Fibroblast of pulmonary artery (primary cell): ENCODE data around the gene ARFRP1.

Experiments used
- DNase-seq: peaks from one replicate; pipeline ENCODE4 v3.0.0-alpha.2; 2010; ENCODE audit warnings: low read depth
- H3K4me3 ChIP-seq: replicated peaks from 2 replicates; pipeline ENCODE4 v1.5.1; 2011; ENCODE audit warnings: low read depth, mild to moderate bottlenecking, control low read depth, low read length, moderate library complexity
- CTCF ChIP-seq: IDR thresholded peaks from 2 replicates; pipeline ENCODE4 v1.5.1; 2011; ENCODE audit warnings: mild to moderate bottlenecking, control low read depth, low read length, inconsistent platforms; ENCODE audit errors: missing control alignments

Gene ARFRP1

GRCh38 chr20:63698739-63699465, 8.9 kb downstream of the ARFRP1 start:
- no peak for TF ChIP-seq CTCF
- DNase-seq: peak; percentile 81
- H3K4me3 ChIP-seq: no peak overlapping the region

GRCh38 chr20:63697868-63698545, 9.8 kb downstream of the ARFRP1 start:
- no peak for DNase-seq
- H3K4me3 ChIP-seq: no peak overlapping the region
- no peak for TF ChIP-seq CTCF

- TF ChIP-seq CTCF: no peak
- peak overlapping the region; percentile 43 for H3K4me3 ChIP-seq
- no peak for DNase-seq
Measured at GRCh38 chr20:63697357-63697867, 10.4 kb downstream of the ARFRP1 start.

DNA sequence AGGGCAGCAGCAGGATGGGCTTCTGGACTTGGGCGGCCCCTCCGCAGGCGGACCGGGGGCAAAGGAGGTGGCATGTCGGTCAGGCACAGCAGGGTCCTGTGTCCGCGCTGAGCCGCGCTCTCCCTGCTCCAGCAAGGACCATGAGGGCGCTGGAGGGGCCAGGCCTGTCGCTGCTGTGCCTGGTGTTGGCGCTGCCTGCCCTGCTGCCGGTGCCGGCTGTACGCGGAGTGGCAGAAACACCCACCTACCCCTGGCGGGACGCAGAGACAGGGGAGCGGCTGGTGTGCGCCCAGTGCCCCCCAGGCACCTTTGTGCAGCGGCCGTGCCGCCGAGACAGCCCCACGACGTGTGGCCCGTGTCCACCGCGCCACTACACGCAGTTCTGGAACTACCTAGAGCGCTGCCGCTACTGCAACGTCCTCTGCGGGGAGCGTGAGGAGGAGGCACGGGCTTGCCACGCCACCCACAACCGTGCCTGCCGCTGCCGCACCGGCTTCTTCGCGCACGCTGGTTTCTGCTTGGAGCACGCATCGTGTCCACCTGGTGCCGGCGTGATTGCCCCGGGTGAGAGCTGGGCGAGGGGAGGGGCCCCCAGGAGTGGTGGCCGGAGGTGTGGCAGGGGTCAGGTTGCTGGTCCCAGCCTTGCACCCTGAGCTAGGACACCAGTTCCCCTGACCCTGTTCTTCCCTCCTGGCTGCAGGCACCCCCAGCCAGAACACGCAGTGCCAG, 11.0 kb downstream of the ARFRP1 start, which contains the start of gene TNFRSF6B:
TNFRSF6B (plus strand) TSS at position 25 of the 729 bp plus-strand sequence; CDS start at position 141, 116 bp downstream.
- DNase-seq: no peak
- TF ChIP-seq CTCF: no peak
- H3K4me3 ChIP-seq: peak within 1 kb of the TSS; percentile 43

DNA sequence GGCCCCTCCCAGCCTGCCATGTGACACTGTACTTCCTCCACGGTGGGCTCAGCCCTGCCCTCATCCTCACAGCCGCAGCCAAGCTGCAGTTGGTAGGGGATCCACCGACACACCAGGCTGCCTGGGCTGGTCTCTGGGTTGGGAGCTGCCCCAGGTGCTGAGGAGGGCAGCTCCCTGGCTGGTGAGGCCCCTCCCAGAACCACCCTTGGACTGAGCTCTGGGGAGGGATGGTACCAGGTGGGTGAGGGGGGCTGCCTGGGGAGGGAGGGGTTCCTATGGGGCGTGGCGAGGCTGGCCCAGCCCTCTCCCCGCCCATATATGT, 11.5 kb downstream of the ARFRP1 start:
- no peak for TF ChIP-seq CTCF
- no peak for DNase-seq
- H3K4me3 ChIP-seq: peak overlapping the region; percentile 43

- H3K4me3 ChIP-seq: no peak overlapping the region
- DNase-seq: no peak
- no peak for TF ChIP-seq CTCF
Measured at GRCh38 chr20:63695424-63696305, 12.1 kb downstream of the ARFRP1 start.
